GM19452 (cell line): ENCODE data around the gene NSRP1.
"Not testable (repeated sequence)": the region's sequence is repeated elsewhere in the genome, so short reads cannot be mapped to it uniquely, and the experiment has no call there.

Experiments used
- ATAC-seq: cut with Tn5 transposase; IDR thresholded peaks from one replicate; pipeline ENCODE4 v1.9.1; 2021; ENCODE audit not compliant: unreplicated experiment

Gene NSRP1

DNA sequence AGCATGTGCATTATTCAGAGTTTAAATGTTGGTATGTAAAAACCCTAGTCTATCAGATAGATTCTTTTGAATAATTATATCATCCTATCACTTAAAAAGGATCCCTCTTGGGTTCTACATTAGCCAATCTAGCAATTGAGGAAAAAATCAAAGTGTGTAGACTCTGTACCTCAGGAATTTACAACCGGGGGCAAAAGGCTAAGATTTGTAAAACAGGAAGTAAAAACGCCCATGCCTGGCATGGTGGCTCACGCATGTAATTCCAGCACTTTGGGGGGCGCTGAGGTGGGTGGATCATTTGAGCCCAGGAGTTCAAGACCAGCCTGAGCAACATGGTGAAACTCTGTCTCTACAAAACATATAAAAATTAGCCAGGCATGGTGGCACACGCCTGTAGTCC is 60.2 kb downstream of the NSRP1 start:
- no peak for ATAC-seq

DNA sequence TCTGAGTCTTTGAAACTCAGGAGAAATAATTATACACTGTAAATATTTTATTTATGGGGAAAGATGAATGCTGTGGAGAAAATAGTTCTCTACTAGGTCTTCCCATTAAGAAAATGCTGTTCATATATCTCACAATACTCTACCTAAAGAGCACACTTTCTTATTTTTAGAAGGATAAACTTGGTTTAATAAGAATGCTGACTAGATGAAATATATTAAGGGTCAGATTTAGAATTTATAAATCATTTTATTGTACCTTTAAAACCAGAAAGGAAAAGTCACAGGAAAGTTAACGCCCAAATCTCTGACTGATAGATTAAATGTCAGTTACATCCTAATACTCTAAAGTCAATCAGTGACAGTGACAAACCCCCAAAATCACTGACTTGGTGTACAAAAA is 70.1 kb downstream of the NSRP1 start:
- ATAC-seq: no peak

DNA sequence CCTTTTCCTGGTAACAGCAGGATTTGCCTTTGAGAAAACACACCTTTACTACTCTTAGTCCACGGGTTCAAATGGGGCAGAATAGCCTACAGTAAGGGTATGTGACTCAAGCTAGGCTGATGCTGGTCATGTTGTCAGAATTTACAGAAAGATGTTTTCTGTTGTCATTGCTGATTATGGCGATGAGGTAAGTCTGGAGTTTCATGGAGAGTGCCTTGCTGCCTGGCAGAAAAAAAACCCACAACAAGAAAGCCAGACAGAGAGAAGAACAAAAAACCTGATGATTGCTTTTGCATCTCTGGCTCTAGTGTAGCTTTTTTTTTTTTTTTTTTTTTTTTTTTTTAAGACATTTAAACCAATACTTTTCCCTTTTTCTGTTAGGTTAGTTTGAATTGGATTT is 71.0 kb downstream of the NSRP1 start:
- ATAC-seq: no peak

DNA sequence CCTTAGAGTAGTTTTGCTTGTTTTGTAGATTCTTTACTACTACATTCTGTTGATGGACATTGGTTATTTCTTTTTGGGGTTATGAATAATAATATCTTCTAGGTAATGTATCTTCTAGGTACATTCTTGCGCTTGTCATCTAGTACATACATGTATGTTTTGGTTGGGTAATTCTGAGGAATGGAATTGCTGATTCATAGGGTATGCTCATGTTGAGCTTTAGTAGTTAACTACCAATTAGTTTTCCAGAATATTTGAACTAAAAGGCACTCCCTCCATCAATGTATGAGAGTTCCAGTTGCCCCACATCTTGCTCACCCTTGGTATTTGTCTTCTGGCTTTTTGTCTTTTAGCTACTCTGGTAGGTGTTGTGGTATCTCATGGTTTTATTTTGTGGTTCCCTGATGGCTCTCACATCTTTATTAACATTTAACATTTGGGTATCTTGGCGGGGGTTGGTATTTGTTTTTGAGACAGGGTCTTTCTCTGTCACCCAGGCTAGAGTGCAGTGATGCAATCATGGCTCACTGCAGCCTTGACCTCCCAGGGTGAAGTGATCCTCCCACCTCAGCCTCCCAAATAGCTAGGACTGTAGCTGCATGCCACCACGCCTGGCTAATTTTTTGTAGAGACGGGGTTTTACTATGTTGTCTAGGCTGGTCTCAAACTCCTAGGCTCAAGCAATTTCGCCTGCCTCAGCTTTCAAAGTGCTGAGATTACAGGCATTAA is 71.8 kb downstream of the NSRP1 start:
- ATAC-seq: no peak

DNA sequence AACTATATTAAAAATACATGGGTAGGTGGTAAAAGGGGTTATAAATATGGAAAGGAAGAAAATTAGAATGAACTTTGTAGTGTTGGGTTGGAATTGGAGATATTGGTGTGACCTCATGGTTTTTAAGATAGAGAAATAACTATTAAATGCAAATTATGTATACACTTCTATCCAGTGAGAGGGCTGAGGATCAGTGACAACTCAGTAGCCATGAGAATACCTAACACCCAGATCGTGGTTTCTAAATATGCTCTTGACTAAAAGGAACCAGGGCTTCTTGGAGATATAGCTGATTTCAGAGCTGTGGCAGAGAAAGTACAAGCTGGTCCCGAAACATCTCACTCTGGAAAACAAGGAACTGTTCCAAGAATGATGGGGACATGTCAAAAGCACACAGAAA is 74.5 kb downstream of the NSRP1 start:
- ATAC-seq: no peak

DNA sequence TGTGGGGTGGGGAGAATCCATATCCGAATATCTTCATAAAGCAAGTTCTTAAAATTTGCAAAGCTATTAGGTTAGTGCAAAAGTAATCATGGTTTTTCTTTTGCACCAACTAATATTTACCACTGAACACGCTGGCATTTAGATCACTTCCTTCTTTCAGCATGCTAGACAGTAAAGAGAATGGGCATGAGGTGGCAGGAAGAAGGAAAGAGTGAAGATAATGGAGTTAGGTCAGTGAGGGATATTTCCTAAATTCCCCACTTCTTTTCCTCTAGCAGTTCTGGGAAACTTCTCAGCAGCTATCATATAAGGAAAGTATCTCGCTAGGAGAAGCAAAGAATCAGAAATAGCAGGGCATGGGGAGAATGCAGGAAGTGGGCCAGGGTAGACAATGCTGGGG is 79.9 kb downstream of the NSRP1 start:
- no peak for ATAC-seq

DNA sequence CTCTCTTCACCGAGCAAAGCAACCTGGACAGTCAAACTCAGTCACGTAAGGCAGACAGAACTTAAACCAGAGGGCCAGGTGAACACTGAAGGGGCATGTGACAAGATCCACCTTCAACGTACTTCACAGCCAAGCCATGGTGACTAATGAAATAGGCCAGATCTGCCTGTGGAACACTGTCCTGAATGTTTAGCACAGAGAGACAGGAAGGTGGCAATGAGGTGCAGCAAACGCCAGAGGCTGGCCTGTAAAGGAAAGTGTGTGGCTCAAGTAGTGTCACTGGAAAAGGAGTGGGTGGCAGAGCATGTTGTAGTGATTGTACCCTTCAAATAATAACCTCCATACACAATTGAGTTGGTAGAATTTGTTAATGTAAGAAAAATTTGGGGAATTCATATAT is 80.8 kb downstream of the NSRP1 start:
- ATAC-seq: no peak

DNA sequence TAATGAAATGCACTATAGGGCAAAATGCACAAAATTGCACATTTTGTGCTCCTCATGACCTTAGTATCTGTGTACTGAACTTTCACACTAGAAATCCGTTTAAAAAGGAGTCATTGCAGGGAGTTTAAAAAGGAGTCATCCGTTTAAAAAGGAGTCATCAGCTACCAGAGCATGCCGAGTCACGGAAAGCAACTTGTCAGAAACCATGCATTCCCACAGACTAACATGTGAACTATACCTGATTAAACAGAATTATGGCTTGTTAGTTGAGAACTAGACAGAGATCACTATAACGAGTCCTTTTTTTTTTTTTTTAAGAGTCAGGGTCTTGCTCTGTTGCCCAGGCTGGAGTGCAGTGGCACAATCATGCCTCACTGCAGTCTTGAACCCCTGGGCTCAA is 83.0 kb downstream of the NSRP1 start:
- no peak for ATAC-seq

DNA sequence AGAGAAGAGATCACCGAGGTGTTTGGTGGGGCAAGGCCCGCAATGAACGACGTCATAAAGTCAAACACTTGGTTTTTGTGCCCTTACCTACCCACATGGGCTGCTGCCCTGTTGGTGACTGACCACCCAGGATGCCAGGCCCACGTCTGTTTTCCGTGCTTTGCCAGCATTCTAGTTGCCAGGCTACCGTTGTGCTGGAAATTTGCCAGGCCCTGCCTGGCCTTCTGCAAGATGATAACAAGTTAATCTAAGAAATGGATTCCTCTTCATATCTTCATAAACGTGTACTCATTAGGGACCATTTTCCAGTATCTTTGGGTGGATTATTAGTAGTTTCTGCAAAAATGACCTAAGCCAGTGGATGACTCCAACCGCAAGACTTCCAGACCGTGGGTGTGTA is 83.5 kb downstream of the NSRP1 start:
- no peak for ATAC-seq

DNA sequence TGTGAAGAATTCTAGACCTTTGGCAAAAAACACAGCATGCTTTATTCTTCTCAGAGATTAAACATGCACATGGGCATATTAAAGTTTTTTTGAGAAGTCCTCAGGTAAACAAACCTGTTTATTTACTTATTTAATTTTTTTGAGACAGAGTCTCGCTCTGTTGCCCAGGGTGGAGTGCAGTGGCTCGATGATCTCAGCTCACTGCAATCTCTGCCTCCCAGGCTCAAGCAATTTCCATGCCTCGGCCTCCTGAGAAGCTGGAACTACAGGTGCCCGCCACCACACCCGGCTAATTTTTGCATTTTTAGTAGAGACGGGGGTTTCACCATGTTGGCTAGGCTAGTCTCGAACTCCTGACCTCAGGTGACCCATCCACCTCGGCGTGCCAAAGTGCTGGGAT is 84.0 kb downstream of the NSRP1 start:
- not testable (repeated sequence) for ATAC-seq

DNA sequence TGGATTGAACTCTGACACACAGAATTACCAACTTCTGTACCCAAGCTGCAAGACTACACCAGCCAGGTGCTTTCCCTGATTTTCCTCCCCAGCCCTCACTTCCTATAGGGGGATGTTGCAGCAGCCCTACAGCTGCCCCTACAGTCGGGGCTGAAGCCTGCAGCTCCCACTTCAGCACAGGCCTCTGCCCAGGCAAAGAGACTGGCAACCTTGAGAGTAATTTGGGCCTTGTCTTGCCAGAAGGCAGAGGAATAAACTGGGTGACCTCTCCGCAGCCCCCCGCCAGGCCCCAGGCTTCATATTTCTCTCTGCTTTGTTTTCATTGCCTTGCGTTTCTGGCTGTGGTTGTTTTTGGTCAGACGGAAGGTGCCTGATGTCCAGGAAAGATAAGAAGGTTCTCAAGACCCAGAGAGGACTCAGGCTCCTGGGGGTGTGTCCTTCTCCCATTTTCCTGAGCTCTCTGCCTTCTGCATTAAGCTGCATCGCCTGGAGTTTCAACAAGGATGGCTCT is 86.9 kb downstream of the NSRP1 start:
- no peak for ATAC-seq

DNA sequence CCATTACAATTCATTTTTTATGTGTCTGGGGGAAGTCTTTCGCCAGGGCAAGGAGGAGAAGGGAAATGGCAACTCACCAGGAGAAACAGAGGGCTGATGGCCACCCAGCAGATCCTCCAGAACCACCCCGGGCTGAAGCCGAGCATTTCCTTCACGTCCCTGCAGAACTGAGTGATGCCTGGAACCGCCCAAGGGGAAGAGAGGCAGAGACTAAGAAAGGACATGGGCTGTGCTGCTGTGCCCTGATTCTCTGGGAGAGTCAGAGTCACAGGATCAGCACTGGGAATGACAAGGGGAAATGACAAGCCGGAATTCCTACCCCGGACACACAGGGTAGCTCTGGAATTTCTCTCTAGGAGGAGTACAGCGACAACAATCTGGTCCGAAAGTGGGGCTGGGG is 91.0 kb downstream of the NSRP1 start:
- no peak for ATAC-seq

DNA sequence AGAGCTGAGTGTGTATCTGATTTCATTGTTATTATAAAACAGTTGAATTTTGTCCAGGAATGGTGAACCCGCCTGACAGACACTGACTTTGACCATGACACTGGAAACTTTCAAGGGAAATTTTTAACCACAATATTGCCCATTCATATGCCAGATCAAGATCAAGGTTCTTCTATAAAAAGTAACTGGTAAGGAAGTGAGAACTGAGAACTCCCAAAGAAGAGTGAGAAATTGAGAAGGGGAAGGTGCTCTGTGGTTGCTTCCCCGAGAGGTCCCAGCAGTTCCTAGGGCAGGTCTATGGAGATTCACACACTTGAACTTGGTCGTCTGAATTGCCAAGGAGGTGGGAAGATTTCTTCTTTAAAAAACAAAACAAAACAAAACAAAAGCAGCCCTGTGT is 91.6 kb downstream of the NSRP1 start:
- ATAC-seq: no peak

DNA sequence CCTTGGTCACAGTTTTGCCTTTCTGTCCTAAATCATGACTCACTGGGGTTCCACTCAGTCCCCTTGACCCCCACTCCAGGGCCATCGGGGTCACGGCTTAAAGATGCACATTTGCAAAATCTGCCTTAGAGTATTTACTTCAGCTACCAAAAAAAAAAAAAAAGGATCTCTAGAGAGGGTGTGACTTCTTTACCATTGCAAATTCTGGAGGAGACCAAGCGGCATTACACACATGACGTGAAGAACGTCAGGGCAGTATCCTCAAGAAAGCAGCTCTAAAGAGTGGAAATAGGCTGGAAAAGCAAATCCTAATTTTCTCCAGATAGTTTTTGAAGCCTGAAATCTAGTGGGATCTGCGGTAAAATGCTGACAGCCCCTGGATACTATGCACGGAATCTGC is 93.3 kb downstream of the NSRP1 start:
- no peak for ATAC-seq

DNA sequence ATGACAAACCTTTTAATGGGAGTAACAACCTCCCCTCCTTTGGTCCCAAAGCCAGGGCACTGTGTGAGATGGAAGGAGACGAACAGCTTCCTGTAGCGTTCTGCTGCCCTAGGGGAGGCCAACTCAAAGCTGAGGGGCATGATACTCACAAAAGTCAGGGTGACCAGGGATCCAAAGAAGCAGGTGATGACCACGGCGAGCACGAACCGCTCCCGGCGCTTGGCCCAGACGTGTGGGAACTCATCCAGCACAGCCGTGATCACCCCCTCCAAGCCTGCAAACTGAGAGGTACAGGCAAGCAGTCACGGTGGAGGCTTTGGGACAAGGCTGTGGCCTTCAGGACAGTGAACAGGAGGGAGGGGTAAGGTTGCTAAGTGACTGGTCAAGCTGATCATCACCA is 93.8 kb downstream of the NSRP1 start:
- ATAC-seq: no peak

DNA sequence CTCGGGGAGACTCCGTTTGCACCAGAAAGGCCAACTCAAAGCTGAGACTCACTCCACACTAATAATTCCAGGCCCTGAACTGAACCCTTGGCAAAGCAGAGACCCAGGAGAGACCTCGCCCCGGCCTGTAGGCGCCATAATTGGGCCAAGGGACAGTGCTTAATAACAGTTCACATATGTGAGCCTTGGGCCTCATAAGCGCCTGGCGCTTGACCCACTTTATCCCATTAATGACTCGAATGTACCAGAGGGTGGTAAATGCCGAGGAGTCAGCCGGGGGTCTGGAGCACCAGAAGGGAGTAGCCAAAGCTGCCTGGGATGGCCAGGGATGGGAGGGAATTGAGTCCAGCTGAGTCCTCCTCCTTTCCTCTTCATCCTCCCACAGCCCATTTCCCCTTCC is 94.3 kb downstream of the NSRP1 start:
- no peak for ATAC-seq

DNA sequence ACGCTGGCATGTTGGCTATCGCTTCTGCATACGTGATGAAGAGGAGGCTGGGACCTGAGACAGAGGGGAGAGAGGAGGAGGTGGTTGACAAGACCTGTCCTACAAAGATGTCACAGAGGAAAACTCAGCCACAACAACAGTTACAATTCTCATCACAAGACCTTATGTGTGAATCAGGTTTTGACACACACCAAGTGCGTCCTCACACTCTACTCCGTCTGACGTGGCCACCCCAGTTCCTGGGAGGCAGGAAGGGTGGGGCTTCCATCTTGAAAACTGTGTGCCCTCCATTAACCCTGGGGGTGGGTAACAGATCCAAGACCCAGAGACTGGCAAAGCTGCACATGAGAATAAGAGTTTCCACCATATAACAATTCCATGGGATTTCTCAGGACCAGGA is 94.8 kb downstream of the NSRP1 start:
- ATAC-seq: no peak

DNA sequence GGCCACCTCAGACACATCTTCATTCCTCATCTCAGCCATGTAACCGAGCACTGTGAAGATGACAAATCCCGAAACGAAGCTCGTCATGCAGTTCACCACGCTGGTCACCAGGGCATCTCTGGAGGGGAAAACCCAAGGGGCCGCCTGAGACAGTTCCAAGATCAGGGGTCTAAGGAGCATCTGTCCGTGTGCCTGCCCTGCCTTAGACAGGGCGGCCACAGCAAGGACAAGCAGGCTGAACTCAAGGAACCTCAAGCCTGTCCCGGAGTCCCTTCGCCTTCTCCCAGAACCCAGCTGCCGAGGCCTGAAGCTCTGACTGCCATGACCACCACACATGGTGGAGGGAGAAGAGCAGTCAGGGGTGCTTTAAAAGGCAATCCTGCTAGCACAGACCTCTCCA is 96.1 kb downstream of the NSRP1 start:
- peak; percentile 74 for ATAC-seq

DNA sequence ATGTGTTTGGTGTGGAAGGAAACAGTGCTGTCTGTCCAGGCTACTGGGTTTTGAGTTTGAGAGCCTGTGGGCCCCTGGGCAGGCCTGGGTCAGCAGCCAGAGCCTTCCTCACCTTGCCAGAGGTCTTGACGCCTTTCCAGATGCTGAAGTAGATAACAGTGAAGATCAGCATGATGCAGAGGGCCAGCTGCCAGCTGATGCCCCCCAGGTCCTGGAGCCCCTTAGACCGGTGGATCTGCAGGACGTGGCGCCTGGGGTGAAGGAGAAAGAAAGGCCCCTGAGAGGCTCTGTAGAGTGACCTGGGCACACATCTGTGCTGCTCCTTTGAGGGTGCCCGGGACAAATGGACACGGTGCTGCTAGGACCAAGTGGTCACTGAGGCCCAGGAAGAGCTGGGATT is 100.4 kb downstream of the NSRP1 start:
- ATAC-seq: no peak

DNA sequence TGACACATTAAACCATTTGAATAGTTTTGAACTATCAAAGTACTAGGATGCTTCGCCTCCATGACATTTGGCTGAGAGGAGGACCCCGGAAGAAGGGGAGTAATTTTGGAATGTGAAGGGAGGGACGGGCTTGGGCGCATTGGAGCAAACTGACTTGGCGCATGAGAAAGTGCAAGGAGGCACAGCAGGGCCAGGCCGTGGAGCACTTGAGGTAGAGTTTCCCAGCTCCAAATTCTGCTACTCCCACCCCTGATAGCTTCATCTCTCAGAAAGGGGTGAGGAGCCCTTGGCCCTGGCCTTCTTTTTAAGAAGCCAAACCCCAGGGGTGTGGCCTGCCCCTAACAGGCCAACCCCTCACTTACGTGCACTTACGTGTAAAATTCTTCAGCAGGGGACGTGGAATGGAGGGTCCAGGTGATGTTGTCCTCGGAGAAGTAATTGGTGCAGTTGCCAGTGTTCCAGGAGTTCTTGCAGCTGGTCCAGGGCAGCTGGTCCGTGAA is 101.2 kb downstream of the NSRP1 start:
- ATAC-seq: no peak

DNA sequence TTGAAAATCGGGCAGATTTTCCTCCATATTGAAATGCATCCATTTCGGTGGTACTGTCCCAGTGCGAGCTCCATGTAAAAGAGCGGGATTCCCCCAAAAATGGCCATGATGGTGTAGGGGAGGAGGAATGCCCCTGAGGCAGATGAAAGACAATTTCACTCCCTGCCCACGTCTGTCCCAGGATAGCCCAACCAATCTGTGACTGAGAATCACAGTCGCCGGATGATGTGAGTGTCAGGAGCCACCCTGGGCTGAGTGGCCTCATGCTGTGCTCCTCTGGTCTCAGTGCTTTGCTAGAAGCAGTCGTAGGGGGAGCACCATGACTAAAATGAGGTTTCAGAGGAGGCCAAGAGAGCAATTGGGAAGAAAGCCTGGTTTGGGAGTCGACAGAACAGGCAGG is 102.2 kb downstream of the NSRP1 start:
- no peak for ATAC-seq

DNA sequence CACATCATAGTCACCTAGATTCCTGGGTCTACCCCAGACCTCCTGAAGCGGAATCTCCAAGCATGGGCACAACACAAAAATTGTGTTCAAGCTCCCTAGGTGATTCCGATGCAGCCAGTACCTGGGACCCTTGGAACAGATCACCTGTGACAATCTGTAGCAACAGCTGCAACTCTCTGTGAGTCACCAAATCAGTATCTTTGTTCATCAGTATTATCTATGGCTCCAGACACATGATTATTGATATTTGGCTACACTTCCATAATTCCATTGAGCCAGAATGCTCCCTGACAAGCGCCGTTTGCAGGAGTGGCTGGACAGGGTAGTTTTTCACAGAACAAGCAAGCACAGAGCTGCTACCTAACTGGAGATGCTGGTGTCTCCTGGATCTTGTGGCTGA is 102.7 kb downstream of the NSRP1 start:
- no peak for ATAC-seq

DNA sequence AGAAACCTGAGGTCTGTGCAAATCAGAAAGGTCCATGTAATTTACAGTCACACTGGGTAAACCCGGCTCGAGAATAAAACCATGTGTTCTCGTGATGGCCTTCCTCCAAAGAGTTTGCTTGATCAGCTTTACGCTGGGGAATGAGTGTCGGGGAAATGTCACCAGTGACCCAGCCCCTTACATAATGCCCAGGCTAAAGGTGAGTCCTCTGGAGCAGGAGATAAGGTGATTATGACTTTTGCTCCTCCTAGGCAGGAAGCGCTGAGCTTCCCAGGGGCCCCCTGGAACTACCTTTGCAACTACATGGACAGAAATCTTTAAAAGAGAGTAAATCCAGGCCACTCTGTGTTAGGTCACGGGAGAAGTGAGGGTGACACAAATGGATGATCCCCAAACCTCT is 103.2 kb downstream of the NSRP1 start:
- no peak for ATAC-seq
